COLO829 (cell line): ENCODE data around the gene PTPRE.

Experiments used
- DNase-seq: peaks from one replicate; pipeline ENCODE4 v3.0.0; 2012; ENCODE audit warnings: low spot score

Gene PTPRE

GRCh38 chr10:127883516-127883915, 23.4 kb upstream of the PTPRE start:
- DNase-seq, result no peak

GRCh38 chr10:127884501-127884900, 22.4 kb upstream of the PTPRE start:
- no peak for DNase-seq

DNA sequence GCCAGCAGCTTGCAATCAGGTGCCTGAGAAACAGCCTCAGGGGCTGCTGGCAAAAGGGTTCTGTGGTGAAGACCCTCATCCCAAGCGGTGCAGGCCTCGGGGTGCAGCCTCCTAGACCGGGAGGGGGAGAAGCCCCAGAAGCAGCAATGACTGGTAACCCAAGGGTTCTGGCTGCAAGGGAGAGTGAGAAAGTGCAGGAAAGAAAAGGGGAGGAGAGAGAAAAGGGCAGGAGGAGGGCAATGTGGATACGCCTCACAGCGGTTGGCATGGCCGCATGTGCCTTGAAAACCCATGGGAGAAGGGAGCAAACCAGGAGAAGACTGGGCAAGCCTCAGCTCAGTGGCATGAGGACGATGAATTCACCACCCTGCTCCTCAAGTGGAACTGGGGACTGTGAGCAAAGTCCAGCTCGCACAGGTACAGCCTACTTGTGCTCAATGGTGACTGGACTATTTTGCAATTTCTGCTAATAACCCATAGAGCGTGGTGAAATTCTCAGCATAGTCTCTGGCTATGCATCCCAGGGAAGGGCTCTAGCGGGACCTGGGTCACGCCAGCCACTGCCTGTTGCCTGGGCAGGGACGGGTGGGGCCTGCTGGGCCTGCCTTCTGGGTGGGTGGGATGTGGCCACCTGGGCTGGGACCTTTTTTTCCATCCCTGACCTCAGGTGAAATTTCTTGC, 20.4 kb upstream of the PTPRE start:
- no peak for DNase-seq

GRCh38 chr10:127887541-127888415, 19.1 kb upstream of the PTPRE start:
- no peak for DNase-seq

DNA sequence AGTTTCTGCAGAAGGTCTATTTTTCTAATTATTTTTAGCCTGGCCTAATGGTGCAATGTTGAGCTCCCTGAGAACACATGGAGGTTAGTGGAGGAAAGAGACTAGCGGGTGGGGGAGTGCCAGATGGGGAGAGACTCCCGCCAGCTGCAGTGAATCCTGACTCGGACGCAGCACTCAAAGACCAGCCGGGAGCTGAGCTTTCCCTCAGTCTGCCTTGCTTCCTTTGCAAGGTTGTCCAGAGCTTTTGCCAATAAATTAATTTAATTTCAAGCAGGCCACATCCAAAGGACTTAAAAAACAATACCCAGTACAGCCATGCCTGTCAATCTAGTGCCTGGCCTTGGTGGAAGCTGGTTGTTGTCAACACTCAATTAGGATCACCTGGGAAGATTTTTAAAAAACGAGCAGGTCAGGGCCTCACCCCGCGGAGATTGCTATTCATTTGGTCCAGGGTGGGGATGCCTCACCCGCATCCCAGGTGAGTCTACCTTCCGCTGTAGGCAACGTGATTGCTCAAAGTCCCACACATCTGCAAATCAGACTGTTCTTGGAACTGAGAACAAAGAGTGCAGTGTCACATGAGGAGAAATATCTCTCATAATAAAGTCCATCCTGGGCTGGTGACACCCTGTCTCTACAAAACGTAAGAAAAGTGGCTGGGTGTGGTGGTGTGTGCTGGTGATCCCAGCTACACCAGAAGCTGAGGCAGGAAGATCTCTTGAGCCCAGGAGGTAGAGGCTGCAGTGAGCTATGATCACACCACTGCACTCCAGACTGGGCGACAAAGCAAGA, 18.2 kb upstream of the PTPRE start:
- no peak for DNase-seq

DNA sequence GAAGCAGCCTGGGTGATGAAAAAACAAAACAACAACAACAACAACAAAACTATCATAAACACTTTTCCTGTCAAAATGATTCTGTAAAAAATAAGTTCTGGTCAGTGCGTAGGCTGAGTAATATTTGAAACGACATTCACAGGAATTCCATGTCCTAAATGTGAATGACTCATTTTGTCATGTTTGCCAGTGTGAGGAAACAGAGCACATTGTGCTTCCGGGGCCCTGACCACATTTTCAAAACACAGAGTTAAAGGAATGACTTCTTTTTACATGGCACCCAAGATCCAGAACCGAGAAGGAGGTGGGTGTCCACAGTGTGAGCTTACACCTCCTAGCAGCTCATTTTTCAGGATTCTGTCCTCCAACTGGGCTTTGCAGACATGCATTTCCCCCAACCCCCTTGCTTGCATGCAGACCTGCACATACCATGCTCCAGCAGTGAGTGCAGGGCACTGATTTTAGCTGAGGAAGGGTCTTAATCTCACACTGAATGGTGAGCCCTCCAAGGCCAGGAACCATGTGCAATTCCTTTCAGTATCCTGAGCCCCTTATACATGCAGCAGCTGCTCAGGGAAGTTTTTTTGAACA, 17.2 kb upstream of the PTPRE start:
- peak; percentile 54 for DNase-seq

GRCh38 chr10:127890216-127890615, 16.7 kb upstream of the PTPRE start:
- DNase-seq, result no peak

- DNase-seq, result no peak
Observed at GRCh38 chr10:127890832-127891334, 16.0 kb upstream of the PTPRE start.

- no peak for DNase-seq
Observed at GRCh38 chr10:127892743-127893142, 14.2 kb upstream of the PTPRE start, which contains the start of gene CLRN3. TSS of gene CLRN3 (minus strand) at chr10:127892941. CDS start at chr10:127892784, 157 bp downstream.

GRCh38 chr10:127894146-127894545, 12.8 kb upstream of the PTPRE start:
- DNase-seq, result no peak

DNA sequence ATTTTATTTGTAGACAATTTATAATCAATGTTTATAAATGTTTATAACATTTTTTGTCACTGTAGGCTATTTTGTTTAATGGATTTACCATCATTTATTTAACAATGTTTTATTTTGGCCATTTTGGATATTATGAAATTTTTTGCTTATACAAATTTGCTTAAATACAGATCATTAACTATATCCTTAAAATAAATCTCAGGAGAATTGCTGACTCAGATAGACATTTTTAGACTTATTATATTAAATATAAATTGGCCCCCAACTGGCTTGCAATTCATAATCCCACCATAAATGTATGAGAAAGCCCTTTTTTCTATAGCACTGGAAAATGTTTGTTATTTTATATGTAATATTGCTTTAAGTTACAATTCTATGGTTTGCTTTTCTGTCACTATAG, 10.3 kb upstream of the PTPRE start:
- no peak for DNase-seq

DNA sequence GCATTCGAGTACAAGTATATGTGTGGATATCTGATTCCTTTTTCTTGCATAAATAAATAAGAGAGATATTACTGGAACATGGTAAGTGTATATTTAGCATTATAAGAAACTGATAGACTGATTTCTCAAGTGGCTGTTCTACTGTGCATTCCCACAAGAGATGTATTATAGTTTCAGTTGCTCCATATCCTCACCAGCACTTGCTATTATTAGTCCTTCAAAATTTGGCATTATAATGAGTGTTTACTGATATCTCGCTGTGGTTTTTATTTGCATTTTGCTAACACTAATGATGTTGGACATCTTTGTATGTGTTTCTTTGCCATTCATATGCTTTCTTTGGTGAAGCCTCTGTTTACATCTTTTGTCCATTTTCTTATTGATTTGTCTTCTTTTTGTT, 9.7 kb upstream of the PTPRE start:
- no peak for DNase-seq

GRCh38 chr10:127899766-127900387, 7.0 kb upstream of the PTPRE start:
- no peak for DNase-seq

DNA sequence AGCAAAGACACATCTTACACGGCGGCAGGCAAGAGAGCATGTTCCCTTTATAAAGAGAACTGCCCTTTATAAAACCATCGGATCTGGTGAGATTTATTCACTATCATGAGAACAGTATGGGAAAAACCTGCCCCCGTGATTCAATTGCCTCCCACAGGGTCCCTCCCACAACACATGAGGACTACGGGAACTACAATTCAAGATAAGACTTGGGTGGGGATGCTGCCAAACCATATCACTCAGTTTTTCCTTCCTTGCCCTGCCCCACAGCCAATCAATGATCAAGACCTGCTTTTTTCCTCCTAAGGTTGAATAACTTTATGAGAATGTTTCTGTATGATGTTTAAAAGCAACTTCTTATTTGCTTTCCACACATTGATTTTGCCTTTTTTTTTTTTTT, 3.1 kb upstream of the PTPRE start:
- DNase-seq, result no peak

GRCh38 chr10:127904311-127905000, 2.4 kb upstream of the PTPRE start:
- no peak for DNase-seq

DNA sequence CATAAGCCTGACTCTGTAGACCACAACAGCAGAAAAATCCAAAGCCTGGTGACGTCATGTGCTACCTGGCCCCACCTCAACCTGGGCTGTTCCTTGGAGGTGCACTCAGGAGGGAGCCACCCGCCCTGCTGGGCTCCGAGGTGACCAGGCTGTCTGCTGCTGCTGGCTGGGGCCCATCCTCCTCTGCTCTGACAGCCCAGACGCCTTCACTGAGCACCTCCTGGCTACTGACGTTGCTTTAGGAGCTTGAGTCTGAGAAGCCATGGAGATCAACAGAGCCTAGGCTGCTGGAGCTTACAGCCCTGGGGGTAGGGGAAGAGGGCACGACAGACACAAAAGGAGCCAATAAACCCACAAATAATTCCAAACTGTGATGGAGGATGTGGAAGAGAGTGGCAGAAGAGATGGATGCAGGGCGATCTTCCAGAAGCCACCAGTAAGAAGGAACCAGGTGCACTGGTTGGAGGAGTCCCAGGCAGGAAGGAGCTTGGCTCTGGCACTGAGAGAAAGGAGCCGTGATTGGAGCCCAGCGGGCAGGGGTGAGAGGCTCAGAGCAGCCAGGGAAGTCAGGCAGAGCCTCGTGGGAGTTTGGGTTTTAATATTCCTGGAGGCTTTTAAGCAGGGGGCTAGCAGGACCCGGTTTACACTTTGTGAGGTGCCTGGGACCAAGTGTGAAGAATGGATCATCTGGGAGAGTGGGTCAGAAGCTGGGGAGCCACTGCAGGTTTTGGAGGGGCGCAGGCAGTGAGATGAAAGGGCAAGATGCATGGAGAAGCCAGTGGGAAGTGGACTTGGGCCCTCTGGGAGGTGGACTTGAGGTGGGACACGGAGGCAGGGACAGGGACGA, 1.7 kb upstream of the PTPRE start:
- DNase-seq, result no peak

GRCh38 chr10:127905848-127906261, 1.0 kb upstream of the PTPRE start:
- no peak for DNase-seq

GRCh38 chr10:127907411-127908105, 655 bp downstream of the PTPRE start:
- DNase-seq, result no peak
